Lower leg skin (tissue), 3 donors: ENCODE measurements around the gene RBFOX2.

Experiments used
- POLR2A ChIP-seq, 2 donors: fragments of 450-650 bp; IDR thresholded peaks; one replicate each; pipeline ENCODE4 v1.6.1; 2016 to 2017; ENCODE audit warnings: antibody characterized with exemption in 2 of 2, mild to moderate bottlenecking in 1 of 2, moderate library complexity in 1 of 2
- TF ChIP-seq, protein P1 (sequence below), 3 donors: fragments of 450-650 bp; IDR thresholded peaks; one replicate each; pipeline ENCODE4 v1.5.1; 2016; ENCODE audit warnings: antibody characterized with exemption in 3 of 3, mild to moderate bottlenecking in 3 of 3, moderate library complexity in 2 of 3

GRCh38 chr22:35736701-35737100, 291.9 kb downstream of the RBFOX2 start:
- TF ChIP-seq, protein P1, sequence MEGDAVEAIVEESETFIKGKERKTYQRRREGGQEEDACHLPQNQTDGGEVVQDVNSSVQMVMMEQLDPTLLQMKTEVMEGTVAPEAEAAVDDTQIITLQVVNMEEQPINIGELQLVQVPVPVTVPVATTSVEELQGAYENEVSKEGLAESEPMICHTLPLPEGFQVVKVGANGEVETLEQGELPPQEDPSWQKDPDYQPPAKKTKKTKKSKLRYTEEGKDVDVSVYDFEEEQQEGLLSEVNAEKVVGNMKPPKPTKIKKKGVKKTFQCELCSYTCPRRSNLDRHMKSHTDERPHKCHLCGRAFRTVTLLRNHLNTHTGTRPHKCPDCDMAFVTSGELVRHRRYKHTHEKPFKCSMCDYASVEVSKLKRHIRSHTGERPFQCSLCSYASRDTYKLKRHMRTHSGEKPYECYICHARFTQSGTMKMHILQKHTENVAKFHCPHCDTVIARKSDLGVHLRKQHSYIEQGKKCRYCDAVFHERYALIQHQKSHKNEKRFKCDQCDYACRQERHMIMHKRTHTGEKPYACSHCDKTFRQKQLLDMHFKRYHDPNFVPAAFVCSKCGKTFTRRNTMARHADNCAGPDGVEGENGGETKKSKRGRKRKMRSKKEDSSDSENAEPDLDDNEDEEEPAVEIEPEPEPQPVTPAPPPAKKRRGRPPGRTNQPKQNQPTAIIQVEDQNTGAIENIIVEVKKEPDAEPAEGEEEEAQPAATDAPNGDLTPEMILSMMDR (IDR thresholded peaks at IDR 0.05) = no peak
- TF ChIP-seq POLR2A (IDR thresholded peaks at IDR 0.05) = no peak
